GM18517 (cell line): ENCODE results near the gene SKOR1.
A peak's percentile ranks its signal among the peaks of the same experiment; 100 is the strongest.

Experiments used
- ATAC-seq: cut with Tn5 transposase; IDR thresholded peaks from one replicate; pipeline ENCODE4 v1.9.1; 2021; ENCODE audit warnings: mild to moderate bottlenecking, moderate library complexity; ENCODE audit not compliant: unreplicated experiment

The SKOR1 gene

DNA sequence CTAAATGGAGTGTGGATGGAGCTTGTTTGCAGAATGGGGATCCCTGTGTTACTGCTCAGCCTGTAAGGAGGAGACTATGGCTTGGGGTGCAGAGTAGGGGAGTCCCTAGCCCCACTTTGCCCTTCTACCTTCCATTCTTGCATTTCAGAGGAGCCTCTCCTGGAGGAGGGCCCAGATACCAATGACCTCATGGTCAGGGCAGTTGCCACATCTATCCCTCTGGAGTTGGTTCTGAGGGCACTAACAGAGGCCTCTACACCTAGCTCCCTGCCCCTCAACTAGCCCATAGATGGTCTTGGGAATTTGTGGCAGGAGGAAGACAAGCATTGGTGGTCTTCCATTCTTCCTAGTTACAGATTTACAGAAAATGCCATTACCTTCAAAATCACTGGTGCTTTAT, 6.1 kb downstream of the SKOR1 start:
- ATAC-seq, result no peak

DNA sequence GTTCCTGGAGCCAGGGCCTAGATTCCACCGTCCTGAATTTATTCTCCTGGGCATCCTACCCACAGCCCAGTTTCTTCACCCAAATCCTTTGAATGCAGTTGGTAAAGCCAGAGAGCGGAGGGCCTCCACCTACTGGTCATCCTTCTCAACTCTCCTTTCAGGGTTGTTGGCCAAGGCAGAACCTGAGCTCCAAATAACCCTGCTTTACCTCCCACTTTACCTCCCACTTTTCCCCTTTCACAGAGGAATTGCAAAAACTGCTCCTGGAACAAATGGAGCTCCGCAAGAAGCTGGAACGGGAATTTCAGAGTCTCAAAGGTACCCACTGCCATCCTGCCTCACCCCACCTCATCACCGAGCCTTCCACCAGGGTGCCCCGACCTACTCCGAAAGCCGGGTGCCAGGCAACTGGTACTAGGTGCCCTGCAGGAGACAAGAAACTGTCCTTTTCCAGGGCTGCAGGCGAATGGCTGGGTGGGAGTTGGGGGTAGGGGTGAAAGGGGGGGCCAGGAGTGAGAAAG, 6.8 kb downstream of the SKOR1 start:
- no peak for ATAC-seq

DNA sequence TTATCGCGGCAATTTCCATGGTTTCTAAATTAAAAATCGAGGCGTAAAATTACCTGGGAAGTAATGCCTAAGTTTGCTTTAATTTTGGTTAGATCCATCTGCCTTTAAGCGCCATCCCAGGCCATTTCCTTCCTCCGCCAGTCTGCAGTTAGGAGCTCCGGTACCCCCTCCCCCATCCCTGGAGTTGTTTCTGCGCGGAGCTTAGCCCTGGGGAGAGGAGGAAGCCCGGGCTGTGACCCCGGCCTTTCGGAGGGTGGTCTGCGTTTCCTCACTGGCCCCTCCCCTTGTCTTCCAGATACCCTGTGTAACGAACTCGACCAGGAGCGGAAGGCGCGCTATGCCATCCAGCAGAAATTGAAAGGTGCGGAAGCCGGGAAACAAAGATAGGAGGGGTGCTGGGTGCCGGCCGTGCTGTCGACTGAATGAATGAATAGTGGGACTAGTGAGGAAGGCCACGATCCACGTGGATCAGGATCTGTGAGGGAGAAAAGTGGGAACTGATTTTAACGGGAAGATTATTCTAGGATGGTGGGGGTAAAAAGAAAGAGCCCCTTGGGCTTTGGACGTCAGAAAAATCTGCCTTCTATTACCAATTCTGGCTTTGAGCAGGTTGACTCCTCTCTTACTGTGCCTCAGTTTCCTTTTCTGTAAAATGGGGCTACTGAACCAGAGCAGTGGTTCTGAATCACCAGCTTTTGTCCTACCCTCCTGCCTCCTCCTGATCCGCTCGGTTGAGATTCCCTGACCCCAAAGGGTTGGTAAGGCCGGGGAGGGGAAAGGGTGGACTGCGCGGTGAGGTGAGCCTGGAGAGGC, 7.8 kb downstream of the SKOR1 start:
- no peak for ATAC-seq

DNA sequence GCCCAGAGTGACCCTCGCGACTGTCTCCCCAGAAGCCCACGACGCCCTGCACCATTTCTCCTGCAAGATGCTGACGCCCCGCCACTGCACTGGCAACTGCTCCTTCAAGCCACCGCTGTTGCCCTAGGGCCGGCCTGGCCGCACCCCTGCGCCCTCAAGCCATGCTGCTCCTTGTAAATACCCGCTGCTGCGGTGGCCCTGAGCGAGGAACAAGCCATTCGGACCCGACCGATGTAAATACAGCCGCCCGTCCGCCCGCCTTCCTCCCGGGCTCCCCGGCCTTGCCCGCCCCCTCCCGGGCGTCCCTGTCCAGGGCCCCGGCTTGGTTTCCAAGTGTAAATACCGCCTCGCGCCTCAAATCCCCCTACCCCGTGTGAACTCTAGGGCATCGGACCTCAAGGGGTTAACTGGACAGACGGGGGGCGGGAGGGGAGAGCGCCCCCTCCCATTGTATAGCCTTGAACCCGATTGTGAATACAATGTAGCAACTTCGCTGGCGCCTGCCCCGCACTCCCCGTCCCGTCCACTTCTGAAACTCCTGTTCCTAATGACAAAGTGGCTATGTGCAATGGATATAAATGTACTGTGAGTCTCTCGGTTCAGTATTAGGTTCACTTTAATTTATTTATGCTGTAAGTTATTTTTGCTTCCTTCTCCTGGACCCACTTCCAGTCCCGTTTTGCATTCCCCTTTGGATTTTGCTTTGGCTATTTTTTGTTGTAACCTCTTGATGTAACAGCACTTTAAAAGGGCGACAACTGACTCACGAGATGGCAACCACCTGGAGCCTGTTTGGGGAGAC, 8.6 kb downstream of the SKOR1 start:
- ATAC-seq, result no peak

DNA sequence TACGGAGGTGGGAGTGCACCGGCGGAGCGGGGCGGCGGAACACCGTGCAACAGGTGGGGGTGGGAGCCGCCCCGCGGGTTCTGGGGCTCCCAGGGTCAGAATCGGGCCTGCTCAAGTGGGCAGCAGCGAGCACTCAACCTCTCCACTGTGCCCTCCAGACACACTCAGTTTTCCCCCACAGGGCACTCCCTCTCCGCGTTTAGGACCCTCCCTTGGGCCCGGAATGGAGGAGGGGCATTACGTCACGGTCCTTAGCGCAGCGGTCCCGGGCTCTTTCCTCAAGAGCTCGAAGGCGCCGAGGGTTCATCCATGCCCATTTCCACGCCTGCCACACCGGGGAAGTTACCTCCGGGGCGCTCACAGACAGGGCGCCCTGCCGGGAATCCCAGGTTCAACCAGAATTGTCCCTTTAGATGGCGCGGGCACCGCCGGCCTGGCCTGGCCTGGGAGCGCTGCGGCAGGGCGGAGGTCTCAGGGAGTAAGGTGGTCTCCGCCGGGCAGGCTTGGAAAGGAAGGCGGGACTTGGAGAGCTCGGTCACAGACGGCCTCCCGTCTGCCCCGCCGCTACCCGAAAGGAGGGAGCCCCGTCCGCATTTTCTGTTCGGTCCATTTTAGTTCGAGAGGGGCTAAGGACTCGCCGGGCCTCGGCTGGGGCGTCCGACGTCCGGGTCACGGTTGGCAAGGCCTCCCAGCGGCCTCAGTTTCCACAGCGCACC, 9.4 kb downstream of the SKOR1 start:
- ATAC-seq, result no peak

DNA sequence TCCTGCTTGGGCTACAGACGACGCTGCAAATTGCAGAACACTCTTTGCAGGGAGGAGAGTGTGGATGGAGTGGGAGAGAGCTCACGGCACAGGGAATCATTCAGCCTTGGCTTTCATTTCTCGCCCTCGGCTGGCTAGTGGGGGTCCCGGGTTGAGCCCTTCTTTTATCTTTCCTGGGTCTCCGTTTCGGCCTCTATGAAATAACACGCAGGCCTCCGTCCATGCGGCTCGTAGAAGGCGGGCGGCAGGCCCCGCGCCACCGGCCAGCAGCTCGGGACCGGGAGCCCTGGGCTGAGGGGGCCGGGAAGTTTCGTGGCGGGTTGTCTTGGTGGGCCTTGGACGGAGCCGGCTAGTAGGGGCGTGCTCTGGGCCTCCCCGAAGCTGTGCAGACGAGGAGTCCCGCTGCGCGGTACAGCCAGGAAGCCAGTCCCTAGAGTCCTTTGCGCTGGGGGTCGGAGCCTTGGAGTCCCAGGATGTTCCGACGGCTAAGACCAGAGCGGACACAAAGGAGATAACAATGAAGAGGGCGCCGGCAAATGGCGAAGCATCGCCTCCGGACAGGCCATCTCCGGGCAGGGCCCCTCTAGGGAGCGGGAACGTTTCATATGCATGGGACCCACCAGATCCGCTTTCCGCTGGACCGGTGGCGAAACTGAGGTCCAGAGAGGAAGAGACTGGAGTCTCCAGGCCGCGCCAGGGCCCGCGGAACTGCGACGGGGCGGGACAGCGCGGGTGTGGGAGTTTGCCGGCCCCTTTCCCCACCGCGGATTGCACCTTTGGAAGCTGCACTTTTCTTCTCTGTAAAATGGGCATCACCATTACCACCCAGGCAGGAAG, 10.2 kb downstream of the SKOR1 start:
- no peak for ATAC-seq

DNA sequence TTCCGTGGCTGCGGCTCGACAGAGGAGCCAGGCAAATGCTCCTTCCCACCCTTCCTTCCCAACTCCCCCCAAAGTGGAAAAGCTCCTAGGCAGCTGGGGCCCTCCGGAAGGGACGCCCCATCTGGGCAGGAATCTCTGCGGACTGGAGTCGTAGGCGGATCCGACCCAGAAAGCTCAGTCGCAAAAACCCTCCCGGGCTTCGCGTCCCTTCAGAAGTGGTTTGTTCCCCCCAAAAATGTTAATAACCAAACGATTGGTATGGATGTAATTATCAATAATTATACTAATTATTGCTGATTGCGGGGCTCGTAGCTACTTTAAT, 10.8 kb downstream of the SKOR1 start:
- ATAC-seq, result no peak

DNA sequence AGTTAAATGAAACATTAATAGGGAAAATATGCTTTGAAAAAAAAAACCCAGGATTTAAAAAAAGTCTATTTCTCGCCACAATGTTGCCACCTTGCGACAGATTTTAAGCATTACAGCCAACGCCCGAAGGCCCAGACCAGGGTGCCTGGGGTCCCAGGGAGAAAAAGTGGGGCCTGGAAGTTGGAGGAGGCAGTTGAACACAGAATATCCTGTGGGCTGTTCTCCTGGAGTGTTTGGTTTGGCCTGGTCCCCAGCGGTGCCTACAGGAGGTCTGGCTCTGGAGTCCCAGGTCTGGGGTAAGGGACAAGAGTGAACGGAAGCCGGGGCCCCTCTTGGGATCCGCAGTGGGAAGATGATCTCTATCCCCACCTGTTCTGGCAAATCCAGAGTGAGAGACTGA, 11.2 kb downstream of the SKOR1 start:
- ATAC-seq, result no peak

DNA sequence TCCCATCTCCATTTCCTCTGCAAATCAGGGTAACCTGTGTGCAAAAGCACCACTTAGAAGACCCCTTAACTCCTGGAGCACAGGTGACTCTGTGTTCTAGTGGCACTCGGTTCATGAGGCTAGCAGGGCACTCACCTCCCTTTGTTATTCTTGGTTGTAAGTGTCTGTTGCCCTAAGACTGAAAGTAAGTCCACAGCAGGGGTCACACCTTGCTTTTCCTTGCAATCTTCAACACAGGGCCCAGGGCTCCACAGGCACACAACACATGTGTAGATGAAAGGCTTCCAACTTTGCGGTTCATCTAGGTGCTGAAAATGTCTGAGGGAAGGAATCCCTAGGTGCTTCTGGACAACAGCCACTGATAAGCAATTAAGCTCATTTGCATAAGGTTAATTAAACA, 11.6 kb downstream of the SKOR1 start:
- no peak for ATAC-seq

DNA sequence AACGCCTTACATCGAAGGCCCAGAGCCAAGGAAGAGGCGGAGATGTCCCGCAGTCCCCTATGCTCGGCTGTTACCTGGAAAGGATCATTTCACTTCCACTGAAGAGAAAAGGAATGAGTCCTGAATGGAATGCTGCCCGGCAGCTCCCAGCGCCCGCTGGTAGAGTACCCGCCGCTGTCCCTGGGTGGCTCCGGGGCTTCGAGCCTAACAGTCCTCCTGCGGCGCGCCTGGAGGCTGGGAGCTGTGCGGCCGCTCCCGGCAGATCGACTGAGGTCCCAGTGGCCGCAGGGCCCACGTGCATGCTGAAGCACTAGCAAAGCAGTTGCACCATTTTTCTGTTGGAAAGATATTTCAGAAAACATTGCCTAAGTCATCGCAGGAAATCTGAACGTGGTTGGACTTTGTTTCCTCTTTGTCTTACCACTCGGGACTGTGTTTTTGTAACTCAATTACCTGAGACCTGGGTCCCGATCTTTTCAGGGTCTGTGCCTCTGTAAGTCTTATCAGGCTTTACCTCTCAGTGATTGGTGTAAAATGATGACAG, 13.6 kb downstream of the SKOR1 start:
- ATAC-seq, result no peak

DNA sequence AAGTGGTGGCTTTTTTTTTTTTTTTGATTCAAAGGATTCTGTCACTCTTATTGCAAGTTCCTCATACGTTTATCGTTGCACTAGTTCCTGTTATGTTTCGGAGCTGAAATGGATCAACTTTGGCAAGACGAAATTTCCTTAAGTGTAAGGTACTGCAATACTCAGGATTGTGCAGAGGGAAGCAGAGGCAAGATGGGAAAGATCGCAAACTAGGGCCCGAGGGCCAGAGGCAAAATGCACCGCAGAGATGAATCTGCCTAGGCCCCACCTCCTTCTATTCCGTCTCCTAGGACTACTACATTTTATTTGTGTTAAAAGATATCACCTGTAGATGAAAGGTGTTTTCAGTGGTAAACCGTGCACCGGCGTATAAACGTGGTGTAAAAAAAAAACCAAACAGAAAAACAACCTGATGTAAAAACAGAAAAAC, 14.2 kb downstream of the SKOR1 start:
- peak; percentile 17 for ATAC-seq

DNA sequence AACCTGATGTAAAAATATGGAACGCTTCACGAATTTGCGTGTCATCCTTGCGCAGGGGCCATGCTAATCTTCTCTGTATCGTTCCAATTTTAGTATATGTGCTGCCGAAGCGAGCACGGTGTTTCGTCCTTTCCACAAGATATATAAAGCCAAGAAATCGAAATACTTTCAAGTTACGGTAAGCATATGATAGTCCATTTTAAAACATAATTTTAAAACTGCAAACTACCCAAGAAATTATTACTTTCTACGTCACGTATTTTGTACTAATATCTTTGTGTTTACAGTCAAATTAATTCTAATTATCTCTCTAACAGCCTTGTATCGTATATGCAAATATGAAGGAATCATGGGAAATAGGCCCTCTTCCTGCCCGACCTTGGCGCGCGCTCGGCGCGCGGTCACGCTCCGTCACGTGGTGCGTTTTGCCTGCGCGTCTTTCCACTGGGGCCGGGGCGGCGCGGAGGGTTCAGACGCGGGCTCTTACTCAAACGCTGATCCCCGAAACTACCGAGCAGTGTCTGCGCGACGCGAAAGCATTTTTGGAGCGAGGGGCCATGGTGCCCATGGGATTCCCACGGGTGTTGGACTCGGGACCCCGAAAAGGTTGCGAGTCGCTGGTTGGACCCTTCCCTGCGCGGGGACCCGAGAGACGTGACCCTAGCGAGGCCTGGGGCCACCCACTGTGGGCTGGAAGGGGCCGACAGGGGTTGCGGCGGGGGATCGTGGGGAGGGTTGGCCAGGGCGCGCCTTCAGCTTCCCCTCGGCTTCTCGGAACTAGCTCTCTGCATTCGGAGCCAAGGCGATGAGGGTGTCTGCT, 14.8 kb downstream of the SKOR1 start, which contains the start of gene RNU6-1:
Gene RNU6-1, minus strand, starts transcription at position 117 of the 820 bp plus-strand sequence.
- peak; percentile 80 for ATAC-seq

DNA sequence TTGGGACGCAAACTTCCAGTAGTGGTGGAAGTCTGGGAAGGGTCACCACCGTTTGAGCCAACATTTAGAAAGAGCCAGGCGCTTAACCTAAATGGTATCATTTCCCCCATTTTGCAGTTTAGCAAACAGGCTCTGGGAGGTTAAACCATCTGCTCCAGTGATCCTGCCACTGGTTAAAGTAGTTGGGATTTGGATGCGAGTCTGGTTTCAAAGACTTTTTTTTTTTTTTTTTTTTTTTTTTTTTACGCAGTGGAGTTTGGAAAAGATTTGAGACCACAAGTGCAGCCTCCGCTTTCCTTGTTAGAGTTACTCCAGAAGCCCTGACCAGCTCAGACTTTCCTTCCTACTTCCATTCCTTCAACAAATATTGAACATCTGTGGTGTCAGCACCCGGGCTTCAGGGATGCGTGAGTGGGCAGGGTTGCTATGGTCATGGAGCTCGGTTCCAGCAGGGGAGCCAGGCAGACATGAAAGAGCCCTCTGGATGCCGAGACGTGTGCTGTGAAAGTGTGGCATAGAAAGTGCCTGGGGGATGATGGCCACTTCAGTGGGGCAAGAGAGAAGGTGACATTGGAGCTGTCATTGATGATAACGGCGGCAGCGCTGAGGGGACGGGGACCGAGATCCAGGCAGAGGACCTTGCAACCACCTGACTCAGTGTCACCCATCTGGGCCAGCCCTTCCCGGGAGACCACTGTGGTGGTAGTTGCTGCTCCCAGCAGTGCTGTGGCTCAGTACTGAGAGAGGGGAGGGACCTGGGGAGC, 15.6 kb downstream of the SKOR1 start:
- no peak for ATAC-seq

DNA sequence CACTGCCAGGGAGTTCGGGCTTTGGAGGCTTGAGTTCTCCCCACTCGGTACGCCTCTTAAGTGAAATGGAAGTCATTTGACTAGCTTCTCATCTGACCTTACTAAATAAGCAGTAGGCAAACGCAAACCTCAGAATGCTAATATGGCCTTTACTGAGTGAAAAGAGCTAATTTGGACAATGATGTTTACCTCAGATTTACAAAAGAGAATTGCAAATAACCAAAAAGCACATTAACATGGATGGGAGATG, 16.1 kb downstream of the SKOR1 start:
- no peak for ATAC-seq

DNA sequence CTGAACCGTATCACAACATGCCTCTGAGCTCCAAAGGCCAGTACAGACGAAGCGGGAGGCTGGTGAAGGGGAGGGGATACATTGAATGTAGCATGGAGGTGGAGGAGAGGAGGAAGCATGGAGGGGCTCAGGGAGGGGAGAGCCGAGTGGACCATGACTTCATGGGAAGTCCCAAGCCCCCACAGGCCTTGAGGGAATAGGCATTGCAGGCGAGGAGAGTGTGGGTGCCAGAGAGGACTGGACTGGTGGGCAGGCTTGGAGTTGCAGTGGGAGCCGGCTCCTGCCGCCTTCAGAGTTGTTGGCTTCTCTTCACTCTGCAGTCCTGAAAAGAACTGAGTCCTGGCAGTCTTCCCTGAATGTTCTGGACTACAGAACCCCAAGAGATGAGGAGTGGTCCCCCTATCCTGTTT, 17.8 kb downstream of the SKOR1 start:
- no peak for ATAC-seq

DNA sequence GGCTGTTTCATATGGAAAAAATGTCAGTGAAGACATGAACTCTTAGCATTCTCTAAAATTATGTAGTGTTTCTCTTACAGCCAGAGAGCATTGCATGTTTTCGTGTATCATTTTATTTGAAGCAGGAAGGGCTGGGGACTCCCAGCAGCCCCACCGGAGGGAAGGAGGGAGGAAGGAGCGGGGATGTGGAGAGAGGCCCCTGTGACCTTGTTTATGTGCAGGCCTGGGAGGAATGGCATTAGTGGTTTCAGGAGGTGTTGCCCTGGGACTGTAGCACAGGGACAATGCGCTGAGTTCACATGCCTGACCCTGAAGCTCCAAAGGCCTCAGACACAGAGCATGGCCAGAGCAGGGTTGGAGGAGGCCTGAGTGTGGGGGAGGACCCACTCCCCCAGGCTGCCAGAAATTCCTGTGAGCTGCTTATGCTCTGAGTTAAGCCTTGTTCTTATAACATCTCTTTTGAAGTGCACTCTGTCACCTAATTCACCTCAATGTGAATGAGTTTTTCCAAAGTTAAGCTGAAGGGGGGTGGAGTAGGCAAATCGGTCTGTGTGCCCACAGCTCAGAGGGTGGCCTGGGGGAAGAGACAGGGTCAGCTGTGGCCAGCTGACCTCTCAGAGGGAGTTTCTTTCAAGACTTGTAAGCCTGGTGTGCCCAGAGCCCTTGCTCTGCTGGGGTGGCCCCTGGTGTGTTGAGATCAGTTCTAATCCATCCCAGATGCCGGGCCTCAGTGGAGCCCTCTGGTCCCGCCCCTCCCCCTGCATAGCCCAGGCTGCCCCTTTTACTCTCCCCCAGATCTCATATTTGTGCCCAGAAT, 18.5 kb downstream of the SKOR1 start:
- ATAC-seq, result no peak

DNA sequence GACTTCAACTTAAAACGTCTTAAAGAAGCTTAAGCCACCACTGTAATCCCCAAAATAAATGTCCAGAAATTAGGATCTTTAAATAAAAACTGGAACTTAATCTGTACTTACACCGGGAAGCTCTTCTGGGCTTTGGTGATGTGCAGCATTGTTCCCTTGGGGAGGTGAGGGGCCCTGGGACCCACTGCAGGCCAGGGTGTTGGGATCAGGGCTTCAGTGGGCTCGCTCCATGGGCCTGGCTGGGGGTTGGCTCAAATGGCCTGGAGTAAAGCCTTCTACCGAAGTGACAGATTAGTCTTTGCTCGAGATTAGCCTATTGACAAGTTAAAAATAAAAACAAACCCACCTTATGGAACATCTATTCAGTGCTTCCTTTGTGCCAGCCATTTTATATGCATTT, 20.7 kb downstream of the SKOR1 start:
- ATAC-seq, result no peak

DNA sequence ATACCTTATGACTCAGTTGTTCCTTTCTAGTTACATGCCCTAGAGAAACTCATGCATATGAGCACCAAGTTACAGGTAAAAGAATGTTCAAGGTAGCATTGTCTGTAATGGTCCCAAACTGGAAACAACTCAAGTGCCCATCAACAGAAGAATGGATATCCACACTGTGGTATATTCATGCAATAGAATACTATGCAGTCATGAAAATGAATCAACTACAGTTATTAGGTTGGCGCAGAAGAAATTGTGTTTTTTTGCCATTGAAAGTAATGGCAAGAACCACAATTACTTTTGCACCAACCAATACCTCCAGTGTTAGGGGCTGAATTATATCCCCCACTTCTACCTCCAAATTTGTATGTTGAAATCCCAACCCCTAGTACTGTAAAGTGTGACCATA, 24.2 kb downstream of the SKOR1 start:
- no peak for ATAC-seq
